Gastroesophageal sphincter (tissue), 4 donors: Measurements from ENCODE around the gene EBP. TPM values are rescaled to one million over a fixed set of nuclear protein-coding genes. Genes with fewer than 3 reads are reported as not detected.

Source experiments
- ATAC-seq: fragments of 150-250 bp; one replicate; pipeline ENCODE4 v1.9.1; 2016; ENCODE audit warnings: mild to moderate bottlenecking, moderate library complexity
- H3K27ac ChIP-seq, 4 donors: fragments of 200-600 bp; sonication (generic) in 3 of 4; 1 replicate in 3 of 4; 2 replicates in 1 of 4; pipeline ENCODE4 v1.5.1; 2016 to 2019
- H3K27me3 ChIP-seq: fragments of 200-600 bp; sonication (generic); one replicate; pipeline ENCODE4 v1.5.1; 2019
- H3K36me3 ChIP-seq, 2 donors: fragments of 200-600 bp; sonication (generic); one replicate each; pipeline ENCODE4 v1.5.1; 2019; ENCODE audit warnings: control low read depth in 1 of 2
- H3K4me1 ChIP-seq, 3 donors: fragments of 200-600 bp; sonication (generic); 1 replicate in 2 of 3; 2 replicates in 1 of 3; pipeline ENCODE4 v1.5.1; 2016 to 2019; ENCODE audit warnings: control low read depth in 2 of 3
- H3K4me3 ChIP-seq, 2 donors: fragments of 200-600 bp; sonication (generic); one replicate each; pipeline ENCODE4 v1.5.1; 2019; ENCODE audit warnings: mild to moderate bottlenecking in 1 of 2, moderate library complexity in 1 of 2
- H3K9me3 ChIP-seq, 3 donors: fragments of 200-600 bp; sonication (generic); one replicate each; pipeline ENCODE4 v1.5.1; 2017 to 2019; ENCODE audit warnings: control low read depth in 2 of 3
- EP300 ChIP-seq: sonication (generic); formaldehyde crosslinking; IDR thresholded peaks from one replicate; pipeline ENCODE4 v1.6.1; 2017; ENCODE audit warnings: antibody characterized with exemption, mild to moderate bottlenecking
- POLR2A ChIP-seq, 2 donors: fragments of 450-650 bp; IDR thresholded peaks; one replicate each; pipeline ENCODE4 v1.6.1; 2017; ENCODE audit warnings: antibody characterized with exemption in 2 of 2, mild to moderate bottlenecking in 2 of 2, moderate library complexity in 1 of 2
- POLR2AphosphoS5 ChIP-seq: sonication (generic); formaldehyde crosslinking; IDR thresholded peaks from one replicate; pipeline ENCODE4 v1.6.1; 2017; ENCODE audit warnings: antibody characterized with exemption
- WGBS, 2 donors: methylation state at CpG; one replicate each; pipeline ENCODE4 v1.1.5; 2018; ENCODE audit warnings: low coverage in 1 of 2; 5-methylcytosine and 5-hydroxymethylcytosine counted together
- total RNA-seq, 4 donors: library from RNA; depleted of rRNA; stranded (reverse); fragments of >200 nt; gene quantifications; one replicate each; pipeline ENCODE4 v1.1.0, GENCODE V29; 2016
- TF ChIP-seq, protein P1 (sequence below), 4 experiments: fragments of 200-600 bp in 2 of 4; fragments of 450-650 bp in 2 of 4; sonication (generic) in 1 of 4; IDR thresholded peaks; one replicate each; pipeline ENCODE4 v1.5.1; 2017 to 2019; ENCODE audit warnings: antibody characterized with exemption in 4 of 4, mild to moderate bottlenecking in 2 of 4, moderate library complexity in 2 of 4

The EBP gene
- total RNA-seq, 4 donors from 2014 or later: 12.9 to 17.7 (median 14.5) TPM

DNA sequence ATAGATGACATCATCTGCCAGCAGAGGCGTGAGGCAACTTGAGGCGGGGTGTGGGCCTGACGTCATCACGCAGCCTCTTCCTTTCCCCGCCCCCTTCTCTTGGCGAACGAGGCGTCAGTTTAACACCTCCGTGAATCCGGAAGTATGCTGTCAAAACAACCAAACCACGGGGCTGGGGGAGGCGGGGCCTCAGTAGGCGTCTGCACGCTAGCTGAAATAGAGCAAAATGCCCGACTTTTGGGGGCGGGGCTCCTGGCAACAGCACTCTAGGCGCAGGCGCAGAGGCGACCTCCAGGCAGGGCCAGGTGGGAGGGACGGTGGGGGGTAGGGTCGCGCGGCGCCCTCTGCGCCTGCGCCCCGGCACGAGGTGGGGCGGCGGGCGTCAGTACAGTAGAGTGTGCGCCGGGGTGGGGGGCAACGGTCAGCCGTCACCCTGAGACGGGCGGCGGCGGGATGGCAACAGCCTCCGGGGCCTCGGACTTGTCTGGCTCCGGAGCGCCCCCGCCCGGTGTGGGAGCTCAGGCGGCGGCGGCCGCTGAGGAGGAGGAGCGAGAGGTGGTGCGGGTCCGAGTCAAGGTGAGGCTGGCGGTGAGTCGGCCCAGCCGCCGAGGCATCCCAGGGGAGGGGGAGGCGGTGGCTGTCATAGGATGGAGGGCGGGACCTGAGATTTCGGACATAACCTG lies 17.9 kb downstream of the EBP start, which contains the start of gene TBC1D25:
TBC1D25 (plus strand) TSS at position 370 of the 683 bp plus-strand sequence; CDS start at position 454, 84 bp downstream.
- Histone ChIP-seq H3K27me3 (no peaks in the 10 kb centered on the region), H3K36me3 (peaks cover 0 to 15% of the 10 kb centered on the region in 2 donors), H3K27ac (peak within 1 kb of the TSS; percentile 73 to 94 (median 88)), H3K9me3 (no peaks in the 10 kb centered on the region), H3K4me3 (peak within 1 kb of the TSS; percentile 49 to 74), H3K4me1 (peaks cover 0 to 16% (median 0%) of the 10 kb centered on the region in 3 donors)
- WGBS, 2 donors: 50% methylated on average over 12 of the region's 59 CpGs; no CpG with 5 or more reads in 1 of the 2 donors
- TF ChIP-seq, protein P1, sequence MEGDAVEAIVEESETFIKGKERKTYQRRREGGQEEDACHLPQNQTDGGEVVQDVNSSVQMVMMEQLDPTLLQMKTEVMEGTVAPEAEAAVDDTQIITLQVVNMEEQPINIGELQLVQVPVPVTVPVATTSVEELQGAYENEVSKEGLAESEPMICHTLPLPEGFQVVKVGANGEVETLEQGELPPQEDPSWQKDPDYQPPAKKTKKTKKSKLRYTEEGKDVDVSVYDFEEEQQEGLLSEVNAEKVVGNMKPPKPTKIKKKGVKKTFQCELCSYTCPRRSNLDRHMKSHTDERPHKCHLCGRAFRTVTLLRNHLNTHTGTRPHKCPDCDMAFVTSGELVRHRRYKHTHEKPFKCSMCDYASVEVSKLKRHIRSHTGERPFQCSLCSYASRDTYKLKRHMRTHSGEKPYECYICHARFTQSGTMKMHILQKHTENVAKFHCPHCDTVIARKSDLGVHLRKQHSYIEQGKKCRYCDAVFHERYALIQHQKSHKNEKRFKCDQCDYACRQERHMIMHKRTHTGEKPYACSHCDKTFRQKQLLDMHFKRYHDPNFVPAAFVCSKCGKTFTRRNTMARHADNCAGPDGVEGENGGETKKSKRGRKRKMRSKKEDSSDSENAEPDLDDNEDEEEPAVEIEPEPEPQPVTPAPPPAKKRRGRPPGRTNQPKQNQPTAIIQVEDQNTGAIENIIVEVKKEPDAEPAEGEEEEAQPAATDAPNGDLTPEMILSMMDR (IDR thresholded peaks at IDR 0.05): peak in 3 of 4 experiments; percentile 32 to 67 (median 50)
- TF ChIP-seq POLR2AphosphoS5: peak; percentile 25
- TF ChIP-seq EP300: no peak
- peak; percentile 26 to 33 for TF ChIP-seq POLR2A (IDR thresholded peaks at IDR 0.05)
- peak; percentile 96 for ATAC-seq

DNA sequence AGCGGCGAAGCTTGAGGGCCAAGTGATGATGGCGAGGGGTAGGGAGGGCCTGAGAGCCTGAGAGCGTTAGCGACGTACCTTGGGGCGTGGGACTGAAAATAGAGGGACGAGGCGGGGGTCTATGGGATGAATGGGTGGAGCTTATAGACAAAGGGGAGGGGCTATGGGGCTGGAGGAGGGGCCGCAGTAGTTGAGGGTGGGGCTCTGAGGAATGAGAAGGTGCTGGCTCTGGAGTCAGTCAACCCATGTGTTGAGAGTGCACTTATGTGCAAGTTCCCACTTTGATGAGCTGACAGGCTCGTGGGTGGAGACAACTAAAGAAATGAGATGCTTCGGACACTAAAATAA lies 18.4 kb downstream of the EBP start:
- Histone ChIP-seq H3K4me3 (peak overlapping the region; percentile 49 to 74), H3K27ac (peak overlapping the region; percentile 55 to 94 (median 88)), H3K4me1 (peaks cover 0 to 16% (median 0%) of the 10 kb centered on the region in 3 donors), H3K9me3 (no peaks in the 10 kb centered on the region), H3K36me3 (peaks cover 0 to 20% of the 10 kb centered on the region in 2 donors), H3K27me3 (no peaks in the 10 kb centered on the region)
- TF ChIP-seq POLR2A (IDR thresholded peaks at IDR 0.05) (no peak), EP300 (no peak), POLR2AphosphoS5 (no peak)
- TF ChIP-seq, protein P1 (IDR thresholded peaks at IDR 0.05): no peak
- WGBS, 2 donors: 0 to 32% methylated on average over 5 to 12 of the region's 12 CpGs
- ATAC-seq: peak; percentile 44

DNA sequence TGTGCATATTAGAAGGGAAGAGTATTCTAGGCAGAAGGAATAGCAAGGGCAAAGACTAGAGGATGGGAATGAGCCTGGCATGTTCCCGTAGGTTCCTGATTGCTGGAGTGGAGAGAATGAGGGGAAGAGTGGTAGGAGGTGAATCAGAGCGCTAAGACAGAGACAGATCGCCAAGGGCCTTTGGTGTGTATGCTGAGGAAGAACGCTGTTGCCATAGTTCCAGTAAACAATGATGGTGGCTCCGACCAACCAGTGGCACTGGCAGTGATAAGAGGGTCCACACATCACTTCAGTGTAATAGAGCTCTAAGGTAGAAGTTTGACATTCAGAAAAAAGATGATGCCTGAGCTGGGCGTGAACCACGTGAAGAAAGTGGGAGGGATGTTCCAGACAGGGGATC lies 18.9 kb downstream of the EBP start:
- ATAC-seq: no peak
- TF ChIP-seq, protein P1 (IDR thresholded peaks at IDR 0.05): no peak
- TF ChIP-seq POLR2A (IDR thresholded peaks at IDR 0.05): no peak
- TF ChIP-seq EP300: no peak
- TF ChIP-seq POLR2AphosphoS5: no peak
- Histone ChIP-seq H3K27me3 (no peaks in the 10 kb centered on the region), H3K9me3 (no peaks in the 10 kb centered on the region), H3K36me3 (peaks cover 0 to 25% of the 10 kb centered on the region in 2 donors), H3K4me1 (peaks cover 0 to 16% (median 0%) of the 10 kb centered on the region in 3 donors), H3K4me3 (peak overlapping the region; percentile 49 to 74), H3K27ac (peak overlapping the region in 3 of 4 donors; percentile 87 to 94 (median 88))
- 41 to 82% methylated on average over 3 to 6 of the region's 7 CpGs for WGBS, 2 donors

DNA sequence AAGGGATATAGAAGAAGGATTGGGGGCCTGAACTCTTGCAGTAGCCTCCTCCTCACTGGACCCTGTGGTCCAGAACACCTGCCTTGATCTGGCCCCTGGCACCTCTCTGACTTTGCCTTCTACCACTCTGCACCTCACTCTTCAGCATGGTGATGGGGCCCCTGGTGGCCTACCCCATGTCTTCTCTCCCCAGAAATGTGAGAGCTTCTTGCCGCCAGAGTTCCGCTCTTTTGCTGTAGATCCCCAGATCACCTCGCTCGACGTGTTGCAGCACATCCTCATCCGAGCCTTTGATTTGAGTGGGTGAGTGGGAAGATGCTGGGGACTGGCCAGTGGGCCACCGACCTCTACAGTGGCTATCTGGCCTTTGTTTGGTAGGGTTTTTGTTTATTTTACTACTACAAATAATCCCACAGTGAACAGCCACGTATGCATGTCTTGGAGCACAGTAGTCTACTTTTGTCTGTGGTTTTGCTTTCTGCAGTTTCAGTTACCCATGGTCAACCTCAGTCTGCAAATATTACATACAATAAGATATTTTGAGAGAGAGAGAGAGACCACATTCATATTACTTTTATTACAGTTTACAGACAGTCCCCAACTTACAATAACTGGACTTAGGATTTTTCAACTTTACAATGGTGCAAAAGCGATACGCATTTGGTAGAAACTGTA lies 19.7 kb downstream of the EBP start:
- TF ChIP-seq, protein P1 (IDR thresholded peaks at IDR 0.05): no peak
- TF ChIP-seq POLR2A (IDR thresholded peaks at IDR 0.05) (no peak), POLR2AphosphoS5 (no peak), EP300 (no peak)
- Histone ChIP-seq H3K4me1 (peaks cover 0 to 16% (median 0%) of the 10 kb centered on the region in 3 donors), H3K27ac (no peak overlapping the region), H3K4me3 (no peak overlapping the region), H3K9me3 (no peaks in the 10 kb centered on the region), H3K36me3 (peaks cover 0 to 29% of the 10 kb centered on the region in 2 donors), H3K27me3 (no peaks in the 10 kb centered on the region)
- ATAC-seq: no peak
- WGBS, 2 donors: 62 to 73% methylated on average over 3 to 4 of the region's 10 CpGs
